Parathyroid adenoma (tissue), 2 donors: ENCODE results near the gene AFF3.

ENCODE experiments used
- H2AFZ ChIP-seq: fragments of 300-600 bp; sonication (generic); one replicate; pipeline ENCODE4 v1.7.0; 2017; ENCODE audit warnings: antibody characterized with exemption, mild to moderate bottlenecking
- H3K27ac ChIP-seq: fragments of 300-600 bp; sonication (generic); one replicate; pipeline ENCODE4 v1.7.0; 2017
- H3K27me3 ChIP-seq: fragments of 300-600 bp; sonication (generic); one replicate; pipeline ENCODE4 v1.7.0; 2017; ENCODE audit warnings: low read length; ENCODE audit not compliant: control insufficient read depth, insufficient read depth
- H3K36me3 ChIP-seq: fragments of 300-600 bp; sonication (generic); one replicate; pipeline ENCODE4 v1.7.0; 2017; ENCODE audit warnings: low read length; ENCODE audit not compliant: control insufficient read depth, insufficient read depth
- H3K4me1 ChIP-seq: fragments of 300-600 bp; sonication (generic); one replicate; pipeline ENCODE4 v1.7.0; 2017; ENCODE audit warnings: control low read depth
- H3K4me2 ChIP-seq: fragments of 300-600 bp; sonication (generic); one replicate; pipeline ENCODE4 v1.7.0; 2017; ENCODE audit warnings: low read length
- H3K4me3 ChIP-seq: fragments of 300-600 bp; sonication (generic); one replicate; pipeline ENCODE4 v1.7.0; 2017; ENCODE audit warnings: low read depth, low read length
- H3K79me2 ChIP-seq: fragments of 300-600 bp; sonication (generic); one replicate; pipeline ENCODE4 v1.7.0; 2017; ENCODE audit warnings: control low read depth
- H3K9ac ChIP-seq: fragments of 300-600 bp; sonication (generic); one replicate; pipeline ENCODE4 v1.7.0; 2017; ENCODE audit warnings: mild to moderate bottlenecking
- H3K9me3 ChIP-seq: fragments of 300-600 bp; sonication (generic); one replicate; pipeline ENCODE4 v1.7.0; 2017; ENCODE audit warnings: low read length; ENCODE audit not compliant: control insufficient read depth
- TF ChIP-seq, protein P1 (sequence below): fragments of 300-600 bp; sonication (generic); IDR thresholded peaks from one replicate; pipeline ENCODE4 v1.7.0; 2017; ENCODE audit warnings: antibody characterized with exemption, mild to moderate bottlenecking
- donor health status: primary hyperparathyroidism.

AFF3 gene

GRCh38 chr2:100050685-100051084 lies 91.7 kb downstream of the AFF3 start:
- Histone ChIP-seq H3K36me3 (no peaks in the 10 kb centered on the region), H3K4me2 (no peak overlapping the region), H3K9me3 (no peaks in the 10 kb centered on the region), H3K4me1 (no peaks in the 10 kb centered on the region), H3K27ac (no peak overlapping the region), H3K27me3 (no peaks in the 10 kb centered on the region), H2AFZ (no peak overlapping the region), H3K9ac (no peak overlapping the region), H3K79me2 (no peaks in the 10 kb centered on the region), H3K4me3 (no peak overlapping the region)
- TF ChIP-seq, protein P1, sequence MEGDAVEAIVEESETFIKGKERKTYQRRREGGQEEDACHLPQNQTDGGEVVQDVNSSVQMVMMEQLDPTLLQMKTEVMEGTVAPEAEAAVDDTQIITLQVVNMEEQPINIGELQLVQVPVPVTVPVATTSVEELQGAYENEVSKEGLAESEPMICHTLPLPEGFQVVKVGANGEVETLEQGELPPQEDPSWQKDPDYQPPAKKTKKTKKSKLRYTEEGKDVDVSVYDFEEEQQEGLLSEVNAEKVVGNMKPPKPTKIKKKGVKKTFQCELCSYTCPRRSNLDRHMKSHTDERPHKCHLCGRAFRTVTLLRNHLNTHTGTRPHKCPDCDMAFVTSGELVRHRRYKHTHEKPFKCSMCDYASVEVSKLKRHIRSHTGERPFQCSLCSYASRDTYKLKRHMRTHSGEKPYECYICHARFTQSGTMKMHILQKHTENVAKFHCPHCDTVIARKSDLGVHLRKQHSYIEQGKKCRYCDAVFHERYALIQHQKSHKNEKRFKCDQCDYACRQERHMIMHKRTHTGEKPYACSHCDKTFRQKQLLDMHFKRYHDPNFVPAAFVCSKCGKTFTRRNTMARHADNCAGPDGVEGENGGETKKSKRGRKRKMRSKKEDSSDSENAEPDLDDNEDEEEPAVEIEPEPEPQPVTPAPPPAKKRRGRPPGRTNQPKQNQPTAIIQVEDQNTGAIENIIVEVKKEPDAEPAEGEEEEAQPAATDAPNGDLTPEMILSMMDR = no peak

- Histone ChIP-seq H3K4me1 (no peaks in the 10 kb centered on the region), H3K9me3 (no peaks in the 10 kb centered on the region), H3K9ac (no peak overlapping the region), H3K4me2 (no peak overlapping the region), H3K27ac (no peak overlapping the region), H3K27me3 (no peaks in the 10 kb centered on the region), H3K4me3 (no peak overlapping the region), H3K36me3 (no peaks in the 10 kb centered on the region), H2AFZ (no peak overlapping the region), H3K79me2 (no peaks in the 10 kb centered on the region)
- TF ChIP-seq, protein P1 = no peak
Observed at GRCh38 chr2:100046961-100047947, 95.1 kb downstream of the AFF3 start.

- no peaks in the 10 kb centered on the region for H3K27me3 ChIP-seq
- H3K4me3 ChIP-seq = no peak overlapping the region
- H3K4me1 ChIP-seq = no peaks in the 10 kb centered on the region
- H3K9me3 ChIP-seq = no peaks in the 10 kb centered on the region
- TF ChIP-seq, protein P1 = no peak
- H2AFZ ChIP-seq = no peak overlapping the region
- H3K4me2 ChIP-seq = no peak overlapping the region
- no peak overlapping the region for H3K9ac ChIP-seq
- H3K79me2 ChIP-seq = no peaks in the 10 kb centered on the region
- H3K27ac ChIP-seq = no peak overlapping the region
- H3K36me3 ChIP-seq = no peaks in the 10 kb centered on the region
Observed at GRCh38 chr2:100045000-100045399, 97.4 kb downstream of the AFF3 start.

- Histone ChIP-seq H3K4me1 (no peaks in the 10 kb centered on the region), H3K79me2 (no peaks in the 10 kb centered on the region), H3K4me3 (no peak overlapping the region), H3K27me3 (no peaks in the 10 kb centered on the region), H3K9me3 (no peaks in the 10 kb centered on the region), H2AFZ (no peak overlapping the region), H3K27ac (no peak overlapping the region), H3K4me2 (no peak overlapping the region), H3K36me3 (no peaks in the 10 kb centered on the region), H3K9ac (no peak overlapping the region)
- TF ChIP-seq, protein P1 = no peak
Observed at GRCh38 chr2:100043891-100044255, 98.5 kb downstream of the AFF3 start.
